Right renal cortex interstitium (tissue), 3 donors: ENCODE measurements around the gene CFAP299. TPM values are rescaled to one million over a fixed set of nuclear protein-coding genes. Genes with fewer than 3 reads are reported as not detected.

Source experiments
- DNase-seq, 3 donors: peaks; one replicate each; pipeline ENCODE4 v3.0.0-alpha.2; 2013; ENCODE audit warnings: low read depth in 3 of 3, low spot score in 2 of 3
- polyA plus RNA-seq, 3 donors: library from polyadenylated mRNA; unstranded; fragments of 120-200 nt; gene quantifications; one replicate each; pipeline ENCODE4 v1.2.1, GENCODE V29; 2013; ENCODE audit not compliant: insufficient read length in 3 of 3

CFAP299 gene
- polyA plus RNA-seq, 3 donors, result 0.48 to 0.98 (median 0.90) TPM

- DNase-seq, result no peak
Measured at GRCh38 chr4:80492761-80493160, 157.2 kb downstream of the CFAP299 start.

- DNase-seq, result no peak
Measured at GRCh38 chr4:80495865-80496264, 160.3 kb downstream of the CFAP299 start.

- no peak for DNase-seq
Measured at GRCh38 chr4:80498725-80499124, 163.2 kb downstream of the CFAP299 start.

GRCh38 chr4:80500613-80501012 lies 165.1 kb downstream of the CFAP299 start:
- no peak for DNase-seq

GRCh38 chr4:80507077-80507476 lies 171.5 kb downstream of the CFAP299 start:
- DNase-seq, result no peak

GRCh38 chr4:80507507-80507906 lies 172.0 kb downstream of the CFAP299 start:
- no peak for DNase-seq

DNA sequence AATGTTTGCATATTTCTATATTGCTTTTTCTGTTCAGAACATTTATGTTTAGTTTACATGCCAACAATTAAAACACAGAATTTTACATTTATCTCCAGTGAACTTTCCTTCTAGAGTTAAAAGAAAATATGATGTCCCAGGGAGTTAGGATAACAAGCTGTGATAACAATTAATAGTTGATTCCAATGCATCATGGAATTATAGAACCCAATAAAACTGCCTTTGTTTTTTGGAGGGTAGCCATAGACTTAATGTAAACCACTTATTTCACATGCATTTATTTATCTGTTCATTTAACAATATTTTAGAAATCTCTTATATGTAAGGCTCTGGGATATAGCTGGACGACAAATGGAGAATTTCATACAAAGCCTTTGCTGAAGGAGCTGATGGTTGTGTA lies 180.0 kb downstream of the CFAP299 start:
- no peak for DNase-seq

DNA sequence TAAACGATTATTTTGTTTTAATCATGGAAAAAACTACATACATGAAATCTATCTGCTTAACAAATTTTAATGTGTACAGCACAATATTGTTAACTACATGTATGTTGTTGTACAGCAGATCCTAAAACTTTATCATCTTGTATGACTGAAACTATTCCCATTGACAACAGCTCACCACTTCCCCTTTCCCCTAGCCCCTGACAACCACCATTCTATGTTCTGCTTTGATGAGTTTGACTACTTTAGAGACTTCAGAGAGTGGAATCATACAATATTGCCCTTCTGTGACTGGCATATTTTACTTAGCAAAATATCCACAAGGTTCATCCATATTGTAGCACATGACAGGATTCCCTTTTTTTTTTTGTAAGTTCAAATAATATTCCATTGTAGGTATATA lies 185.9 kb downstream of the CFAP299 start:
- no peak for DNase-seq

GRCh38 chr4:80526697-80527096 lies 191.2 kb downstream of the CFAP299 start:
- DNase-seq, result no peak

DNA sequence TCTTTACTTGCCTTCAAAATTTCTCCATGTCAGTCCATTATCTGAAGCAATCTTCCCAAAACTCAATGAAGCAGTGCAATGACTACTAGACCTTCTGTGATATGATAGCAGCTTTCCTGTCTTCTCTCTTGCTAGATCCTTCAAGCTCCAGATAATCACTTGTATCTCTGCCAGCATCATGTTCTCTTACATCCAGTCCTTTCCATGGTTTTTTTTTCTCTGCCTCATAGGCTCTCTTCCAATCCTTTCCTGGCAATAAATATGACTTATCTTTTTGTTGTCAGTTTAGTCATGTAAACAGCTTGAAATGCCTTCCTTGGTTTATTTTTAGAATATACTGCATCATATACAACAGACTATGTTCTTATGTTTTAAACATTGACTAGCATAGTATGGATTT lies 193.5 kb downstream of the CFAP299 start:
- DNase-seq, result no peak

GRCh38 chr4:80532674-80533333 lies 197.3 kb downstream of the CFAP299 start:
- no peak for DNase-seq

- DNase-seq, result no peak
Measured at GRCh38 chr4:80535551-80535950, 200.0 kb downstream of the CFAP299 start.

- DNase-seq, result no peak
Measured at GRCh38 chr4:80538276-80538926, 202.9 kb downstream of the CFAP299 start.

DNA sequence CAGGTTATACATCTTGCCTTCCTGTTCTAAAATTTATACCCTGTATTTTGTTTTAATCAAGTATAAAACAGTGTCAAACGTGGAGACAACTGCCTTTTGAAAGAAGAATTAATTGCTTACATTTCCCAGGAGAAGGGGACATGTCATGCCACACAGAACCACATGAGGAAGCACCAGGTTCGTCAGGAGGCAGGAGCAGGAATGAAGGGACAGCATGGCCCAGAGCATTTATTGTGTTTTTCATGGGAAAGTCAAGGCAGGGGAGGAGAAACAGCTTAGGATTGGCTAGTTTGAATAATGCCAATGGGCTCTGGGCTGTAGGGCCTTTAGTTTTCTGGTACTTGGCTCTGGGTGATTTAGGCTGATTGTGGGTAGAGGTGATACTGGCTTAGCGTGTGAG lies 203.7 kb downstream of the CFAP299 start:
- DNase-seq, result no peak

DNA sequence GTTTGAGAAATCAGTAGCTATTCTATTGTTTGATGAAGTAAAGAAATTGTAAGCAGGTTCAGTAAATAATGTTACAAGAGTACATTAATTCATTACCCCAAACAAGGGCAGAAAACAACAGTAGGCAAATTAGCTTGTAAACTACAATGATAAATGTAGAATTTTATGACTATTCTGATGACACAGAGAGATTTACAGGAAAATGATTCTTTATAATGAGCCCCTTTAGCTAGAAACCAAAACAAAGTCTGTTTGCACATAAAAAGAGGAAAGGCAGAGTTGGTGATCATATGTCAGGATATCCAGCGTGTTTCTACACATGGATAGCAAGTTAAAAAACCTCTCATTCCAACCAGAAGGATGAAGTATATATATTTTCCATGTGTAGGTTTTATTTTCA lies 204.8 kb downstream of the CFAP299 start:
- DNase-seq, result no peak

DNA sequence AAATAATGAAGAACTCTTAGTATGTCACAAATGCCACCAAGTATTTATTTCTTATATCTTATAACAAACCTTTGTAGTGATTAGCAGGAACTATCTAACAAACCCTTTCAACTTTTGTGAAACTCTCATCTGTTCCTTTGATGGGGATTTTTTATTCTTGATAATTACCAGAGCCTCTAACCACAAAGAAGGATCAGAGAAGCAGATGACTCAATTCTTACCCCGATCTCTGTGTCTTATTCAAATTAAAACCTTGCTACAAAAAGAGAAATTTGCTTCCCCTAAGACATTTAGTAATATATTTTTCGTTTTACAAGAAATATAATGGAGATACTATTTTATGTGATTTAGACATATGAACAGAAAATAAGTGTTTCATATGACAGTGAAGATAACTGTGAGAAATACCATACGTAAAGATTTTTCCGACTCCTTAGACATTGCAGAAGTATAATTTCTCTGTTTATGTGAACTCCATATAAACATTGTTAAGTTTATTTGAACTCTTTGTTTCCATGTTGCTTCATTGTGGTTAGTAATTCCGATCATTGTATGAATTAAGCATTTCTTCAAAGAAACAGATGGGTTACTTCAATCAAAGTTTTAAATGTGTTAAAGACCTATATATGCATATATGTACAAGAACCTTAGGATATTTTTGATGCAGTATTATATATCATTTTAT lies 205.4 kb downstream of the CFAP299 start:
- DNase-seq, result no peak

GRCh38 chr4:80542747-80543146 lies 207.2 kb downstream of the CFAP299 start:
- no peak for DNase-seq

DNA sequence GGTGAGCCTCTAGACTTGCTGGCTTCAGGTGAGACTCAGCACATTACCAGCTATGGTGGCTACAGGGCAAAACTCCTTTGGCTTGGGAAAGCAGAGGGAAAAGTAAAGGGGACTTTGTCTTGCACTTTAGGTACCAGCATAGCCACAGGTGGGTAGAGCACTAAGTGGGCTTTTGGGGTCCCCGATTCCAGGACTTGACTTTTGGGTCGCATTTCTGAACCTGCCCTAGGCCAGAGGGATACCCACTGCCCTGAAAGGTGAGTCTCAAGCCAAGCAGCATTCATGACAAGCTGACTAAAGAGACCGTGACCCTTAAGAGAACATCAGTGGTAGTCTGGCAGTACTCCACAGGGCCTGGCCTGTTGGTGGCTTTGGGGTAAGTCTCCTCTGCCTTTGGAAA lies 224.8 kb downstream of the CFAP299 start:
- DNase-seq, result no peak

DNA sequence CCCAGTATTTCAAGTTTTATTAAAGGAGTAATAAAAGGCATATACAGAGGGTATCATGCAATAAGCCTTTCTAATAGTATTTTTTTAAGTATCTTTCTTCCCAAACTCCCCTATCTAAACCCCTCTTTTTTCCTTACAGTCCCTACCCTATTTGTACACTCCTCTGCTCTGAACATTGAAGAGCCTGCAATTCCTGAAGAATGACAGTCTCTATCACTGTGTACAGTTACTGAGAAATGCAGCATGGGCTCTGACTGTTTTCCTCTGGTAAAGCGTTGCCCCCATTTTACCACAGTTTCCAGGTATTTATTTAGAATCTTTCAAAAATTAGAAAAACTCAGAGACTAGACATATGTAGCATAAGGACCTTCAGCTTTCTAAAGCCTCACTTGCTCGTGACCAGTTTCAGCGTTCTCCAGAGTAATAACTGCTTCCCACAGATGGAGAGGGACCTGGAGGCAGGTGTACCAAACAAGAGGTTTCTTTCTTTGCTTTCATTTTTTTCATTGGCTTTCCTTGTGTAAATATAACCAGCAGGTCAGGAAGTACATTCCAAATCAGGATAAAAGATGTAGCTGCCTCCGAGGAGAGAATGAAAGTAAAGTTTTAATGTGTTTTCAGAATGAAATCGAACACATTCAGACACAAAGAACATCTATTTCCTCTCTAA lies 230.8 kb downstream of the CFAP299 start:
- no peak for DNase-seq

GRCh38 chr4:80568891-80569290 lies 233.4 kb downstream of the CFAP299 start:
- DNase-seq, result no peak

DNA sequence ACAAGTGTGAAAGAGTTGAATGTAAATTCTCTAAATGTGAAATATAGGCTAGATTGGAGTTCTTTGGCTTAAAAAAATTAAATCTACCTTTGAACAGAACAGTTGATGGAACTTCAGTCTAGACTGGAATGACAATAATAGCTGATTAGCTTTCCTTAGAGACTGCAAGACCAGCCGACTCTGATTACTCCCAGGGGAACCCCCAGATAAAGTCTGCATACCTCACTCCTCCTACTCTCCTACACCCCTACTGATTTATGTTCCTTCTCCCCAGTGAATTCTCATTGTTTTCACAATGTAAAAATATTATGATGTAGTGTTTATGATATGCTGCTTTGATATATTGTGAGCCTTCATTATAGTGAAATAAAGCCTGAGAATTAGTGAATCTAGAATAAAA lies 241.3 kb downstream of the CFAP299 start:
- no peak for DNase-seq
